Stomach (tissue), 4 donors: ENCODE measurements around the gene PHLDB3.

ENCODE experiments used
- CTCF ChIP-seq, 7 experiments: fragments of 450-650 bp in 4 of 7; fragments of 200-600 bp in 3 of 7; sonication (generic) in 3 of 7; IDR thresholded peaks; one replicate each; pipeline ENCODE4 v1.5.1; 2016 to 2019; ENCODE audit warnings: antibody characterized with exemption in 7 of 7, control low read depth in 2 of 7, mild to moderate bottlenecking in 1 of 7
- EP300 ChIP-seq: sonication (generic); formaldehyde crosslinking; IDR thresholded peaks from one replicate; pipeline ENCODE4 v1.6.1; 2017; ENCODE audit warnings: antibody characterized with exemption
- POLR2A ChIP-seq, 4 donors: fragments of 450-650 bp; IDR thresholded peaks; one replicate each; pipeline ENCODE4 v1.6.1; 2016; ENCODE audit warnings: antibody characterized with exemption in 4 of 4, control low read depth in 2 of 4, mild to moderate bottlenecking in 1 of 4, moderate library complexity in 1 of 4
- POLR2AphosphoS5 ChIP-seq, 3 donors: sonication (generic); formaldehyde crosslinking; IDR thresholded peaks; one replicate each; pipeline ENCODE4 v1.6.1; 2016; ENCODE audit warnings: antibody characterized with exemption in 3 of 3

- TF ChIP-seq CTCF (IDR thresholded peaks at IDR 0.05) (no peak), POLR2AphosphoS5 (IDR thresholded peaks at IDR 0.05) (no peak), POLR2A (IDR thresholded peaks at IDR 0.05) (no peak), EP300 (no peak)
These were observed 73.6 kb downstream of the PHLDB3 start for GRCh38 chr19:43430976-43431375.
